ENCODE data around the gene AHI1. TPM values are rescaled to one million over a fixed set of nuclear protein-coding genes. Genes with fewer than 3 reads are reported as not detected.

The AHI1 gene
- total RNA-seq, 8 experiments from 2014 or later, result 22.1 to 345 (median 54.1) TPM

DNA sequence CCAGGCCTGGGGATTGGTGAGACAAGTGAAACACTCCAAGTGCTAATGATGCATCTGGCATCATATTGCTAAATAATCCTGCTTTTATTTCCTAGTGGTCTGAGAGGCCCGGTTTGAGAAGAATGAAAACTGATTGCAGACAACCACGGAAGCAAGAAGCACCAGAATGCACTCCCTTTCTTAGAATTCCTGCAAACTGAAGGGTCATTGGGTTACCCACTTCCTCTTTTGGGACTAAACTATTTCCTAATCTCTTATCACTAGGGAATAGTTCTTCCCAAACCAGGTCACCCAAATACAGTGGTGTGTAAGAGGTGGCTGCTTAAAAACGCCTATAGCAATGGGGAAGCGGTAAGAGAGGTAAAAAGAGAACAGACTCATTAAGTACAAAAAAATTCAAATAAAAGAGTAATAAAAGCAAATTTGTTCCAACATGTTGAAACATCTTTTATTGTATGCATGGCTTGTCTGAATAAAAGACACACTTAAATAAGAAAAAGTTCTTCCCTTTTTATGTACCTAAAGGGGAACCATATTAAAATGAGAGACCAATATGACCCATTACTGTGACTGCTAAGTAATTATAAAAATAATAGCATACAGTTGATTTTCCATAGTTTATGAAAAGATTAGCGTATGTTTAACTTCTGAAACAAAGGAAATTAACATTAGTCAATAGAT, 190.7 kb downstream of the AHI1 start:
- in situ Hi-C loops (cut with MboI; ENCODE audit: low pct_unique_long_range_greater_than_20kb in 2 of 9, low sequenced_read_pairs in 9 of 9, unreplicated experiment in 9 of 9), result no loop called here
- H3K27ac ChIP-seq, result no peak overlapping the region
- H3K4me1 ChIP-seq (replicated peaks in 1 of 2), result no peaks in the 10 kb centered on the region
- 80 to 100% (median 97%) methylated on average over 1 to 5 of the region's 5 CpGs for WGBS, 10 experiments
- H3K4me3 ChIP-seq, result no peak overlapping the region
- no peak for ATAC-seq (replicated peaks in 6 of 8)

DNA sequence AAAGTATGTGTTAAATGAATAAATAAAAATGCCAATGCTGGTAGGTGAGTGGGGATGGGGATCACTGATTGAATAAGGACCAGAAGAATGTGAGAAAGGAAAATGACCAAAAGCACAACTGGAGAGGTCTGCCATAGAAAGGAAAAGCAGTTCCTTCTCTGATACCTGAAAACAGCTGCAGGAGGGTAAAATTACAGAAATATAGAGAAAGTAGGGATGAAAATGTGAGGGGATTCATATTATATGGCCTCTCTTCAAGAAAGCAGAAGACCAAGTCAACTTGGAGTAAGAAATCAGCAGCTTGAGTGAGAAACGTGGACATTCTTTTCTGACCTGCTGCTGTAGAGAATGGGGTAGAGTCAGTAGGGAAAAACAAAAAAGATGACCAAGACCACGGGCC, 191.4 kb downstream of the AHI1 start:
- Histone ChIP-seq H3K27ac (no peak overlapping the region), H3K4me1 (replicated peaks in 1 of 2) (no peaks in the 10 kb centered on the region), H3K4me3 (no peak overlapping the region)
- no peak for ATAC-seq (replicated peaks in 6 of 8)
- in situ Hi-C loops (cut with MboI; ENCODE audit: low pct_unique_long_range_greater_than_20kb in 2 of 9, low sequenced_read_pairs in 9 of 9, unreplicated experiment in 9 of 9), result no loop called here
- WGBS, 10 experiments, result 64 to 100% (median 88%) methylated on average over 1 to 2 of the region's 2 CpGs; no CpG with 5 or more reads in 2 of the 10 experiments

DNA sequence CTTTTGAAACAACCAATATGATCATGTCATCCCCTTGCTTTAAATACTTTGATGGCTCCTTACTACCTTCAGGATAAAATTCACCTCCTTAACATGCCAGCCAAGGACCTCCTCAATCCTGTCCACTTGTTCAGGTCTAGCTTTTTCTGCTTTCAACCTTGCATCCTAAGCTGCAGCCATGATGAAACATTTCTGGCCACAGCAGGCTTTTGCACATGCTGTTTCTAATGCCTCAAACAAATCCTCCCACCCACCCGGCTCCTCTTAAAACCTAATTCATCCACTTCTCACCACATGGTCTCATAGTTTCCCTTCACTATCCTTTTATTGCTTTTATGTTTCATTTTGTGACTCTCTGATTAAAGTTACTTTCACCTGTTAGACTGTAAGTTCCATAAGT, 191.9 kb downstream of the AHI1 start:
- in situ Hi-C loops (cut with MboI; ENCODE audit: low pct_unique_long_range_greater_than_20kb in 2 of 9, low sequenced_read_pairs in 9 of 9, unreplicated experiment in 9 of 9), result no loop called here
- Histone ChIP-seq H3K4me3 (no peak overlapping the region), H3K27ac (no peak overlapping the region), H3K4me1 (replicated peaks in 1 of 2) (no peaks in the 10 kb centered on the region)
- WGBS, 10 experiments, result 86 to 100% (median 100%) methylated on average over 1 of the region's 1 CpG; no CpG with 5 or more reads in 4 of the 10 experiments
- no peak for ATAC-seq (replicated peaks in 6 of 8)

DNA sequence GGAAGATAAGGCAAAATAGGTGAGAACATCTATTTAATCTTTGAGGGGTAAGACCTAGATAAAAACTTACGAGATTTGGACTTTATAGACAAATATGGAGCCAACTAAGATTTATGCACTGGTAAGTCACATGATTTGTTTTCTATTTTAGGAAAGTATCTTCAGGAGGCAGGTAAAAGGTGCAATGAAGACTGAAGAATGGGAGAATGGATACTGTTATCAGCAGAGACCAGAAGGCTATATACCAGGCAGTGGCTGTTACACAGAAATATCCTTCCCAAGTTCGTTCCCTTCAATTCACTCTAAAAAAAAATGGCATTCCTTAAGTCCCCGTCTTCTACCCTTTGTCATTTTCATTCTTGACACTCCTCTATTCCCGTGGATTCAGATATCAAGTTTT, 192.7 kb downstream of the AHI1 start:
- in situ Hi-C loops (cut with MboI; ENCODE audit: low pct_unique_long_range_greater_than_20kb in 2 of 9, low sequenced_read_pairs in 9 of 9, unreplicated experiment in 9 of 9), result no loop called here
- H3K27ac ChIP-seq, result no peak overlapping the region
- no peak overlapping the region for H3K4me3 ChIP-seq
- H3K4me1 ChIP-seq (replicated peaks in 1 of 2), result no peaks in the 10 kb centered on the region
- ATAC-seq (replicated peaks in 6 of 8), result no peak
- 88 to 100% (median 97%) methylated on average over 1 to 4 of the region's 4 CpGs for WGBS, 10 experiments

DNA sequence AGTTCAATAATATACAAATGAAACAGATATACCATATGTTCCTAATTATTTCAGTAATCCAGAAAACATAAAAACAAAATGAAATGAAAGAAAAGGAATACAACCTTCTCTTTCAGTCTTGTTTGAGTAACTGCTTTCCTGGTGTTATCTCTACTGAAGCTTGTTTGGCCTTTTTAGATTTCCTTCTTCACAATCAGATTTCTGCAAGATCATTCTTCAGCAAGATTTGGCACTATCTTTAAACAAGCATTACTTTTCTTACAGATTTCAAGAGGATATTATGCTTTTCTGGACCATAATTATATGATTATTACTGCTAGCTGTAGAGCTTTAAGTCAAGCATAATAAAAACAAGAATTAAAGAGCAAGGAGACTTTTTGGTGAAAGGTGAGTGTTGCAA, 196.2 kb downstream of the AHI1 start:
- H3K4me1 ChIP-seq (replicated peaks in 1 of 2), result no peaks in the 10 kb centered on the region
- no peak overlapping the region for H3K27ac ChIP-seq
- in situ Hi-C loops (cut with MboI; ENCODE audit: low pct_unique_long_range_greater_than_20kb in 2 of 9, low sequenced_read_pairs in 9 of 9, unreplicated experiment in 9 of 9), result no loop called here
- ATAC-seq (replicated peaks in 6 of 8), result no peak
- H3K4me3 ChIP-seq, result no peak overlapping the region

DNA sequence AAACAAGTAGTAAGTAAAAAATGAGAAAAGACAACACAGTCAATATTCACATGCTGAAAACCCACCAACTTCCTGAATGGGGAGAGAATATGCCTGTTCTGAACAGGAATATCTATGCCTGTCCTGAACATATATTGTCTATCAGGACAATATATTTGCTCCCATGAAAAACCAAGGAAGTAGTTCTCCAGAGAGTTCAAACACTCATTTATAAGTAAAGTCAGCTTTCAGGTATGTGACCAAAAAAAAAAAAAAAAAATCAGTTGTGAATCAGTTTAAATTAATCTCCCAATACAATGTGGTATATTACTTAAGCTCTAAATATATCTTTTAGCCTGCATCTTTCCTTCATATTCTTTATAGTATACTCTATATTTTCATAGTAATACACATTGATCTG, 197.0 kb downstream of the AHI1 start:
- no peak overlapping the region for H3K27ac ChIP-seq
- ATAC-seq (replicated peaks in 6 of 8), result no peak

DNA sequence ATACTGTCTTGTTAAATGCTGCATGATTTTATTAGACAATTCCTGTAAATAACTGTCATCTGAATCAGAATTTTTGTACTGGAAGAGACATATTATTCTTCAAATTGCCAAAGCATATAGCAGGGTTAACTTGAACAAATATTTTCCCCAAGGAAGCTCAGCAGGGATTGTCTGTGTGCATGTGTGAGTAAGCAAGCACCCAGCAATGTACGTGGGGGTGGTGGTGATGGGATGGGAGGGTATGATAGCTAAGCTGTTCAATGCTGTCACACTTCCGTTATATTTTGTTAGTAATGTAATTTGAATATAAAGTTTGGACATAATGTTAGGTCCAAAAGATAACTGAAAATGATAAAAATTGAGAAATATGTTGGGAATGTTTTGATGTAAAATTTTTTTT, 198.3 kb downstream of the AHI1 start:
- no peak overlapping the region for H3K4me3 ChIP-seq
- 67 to 100% (median 100%) methylated on average over 1 to 2 of the region's 2 CpGs; no CpG with 5 or more reads in 1 of the 10 experiments for WGBS, 10 experiments
- in situ Hi-C loops (cut with MboI; ENCODE audit: low pct_unique_long_range_greater_than_20kb in 2 of 9, low sequenced_read_pairs in 9 of 9, unreplicated experiment in 9 of 9), result no loop called here
- H3K4me1 ChIP-seq (replicated peaks in 1 of 2), result no peaks in the 10 kb centered on the region
- H3K27ac ChIP-seq, result no peak overlapping the region
- ATAC-seq (replicated peaks in 6 of 8), result no peak

More for the DNA sequence above, 197.0 kb downstream of the AHI1 start:
- H3K4me1 ChIP-seq (replicated peaks in 1 of 2), result no peaks in the 10 kb centered on the region
- no peak overlapping the region for H3K4me3 ChIP-seq
- in situ Hi-C loops (cut with MboI; ENCODE audit: low pct_unique_long_range_greater_than_20kb in 2 of 9, low sequenced_read_pairs in 9 of 9, unreplicated experiment in 9 of 9), result no loop called here

DNA sequence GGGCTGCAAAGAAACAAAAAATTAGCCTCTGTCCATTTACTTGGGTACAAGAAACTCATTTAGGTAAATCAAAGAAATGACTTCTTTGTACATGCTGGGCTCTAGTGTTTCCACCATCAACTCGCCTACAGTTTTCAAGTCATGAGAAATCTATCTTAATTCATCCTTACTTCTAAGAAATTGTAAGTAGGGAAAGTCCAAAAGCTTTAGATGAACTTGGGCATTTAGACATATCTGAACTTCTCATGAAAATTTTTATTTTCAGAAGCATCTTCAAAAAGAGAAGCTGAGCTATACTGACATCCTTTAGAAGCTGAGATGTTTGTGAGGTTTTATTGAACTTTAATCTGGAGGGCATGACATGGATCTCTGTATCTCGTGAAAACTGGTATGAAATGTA, 199.1 kb downstream of the AHI1 start:
- Histone ChIP-seq H3K27ac (no peak overlapping the region), H3K4me3 (no peak overlapping the region), H3K4me1 (replicated peaks in 1 of 2) (no peaks in the 10 kb centered on the region)
- no peak for ATAC-seq (replicated peaks in 6 of 8)
- WGBS, 10 experiments, result 67 to 100% (median 94%) methylated on average over 1 to 2 of the region's 2 CpGs; no CpG with 5 or more reads in 1 of the 10 experiments
- in situ Hi-C loops (cut with MboI; ENCODE audit: low pct_unique_long_range_greater_than_20kb in 2 of 9, low sequenced_read_pairs in 9 of 9, unreplicated experiment in 9 of 9), result no loop called here

DNA sequence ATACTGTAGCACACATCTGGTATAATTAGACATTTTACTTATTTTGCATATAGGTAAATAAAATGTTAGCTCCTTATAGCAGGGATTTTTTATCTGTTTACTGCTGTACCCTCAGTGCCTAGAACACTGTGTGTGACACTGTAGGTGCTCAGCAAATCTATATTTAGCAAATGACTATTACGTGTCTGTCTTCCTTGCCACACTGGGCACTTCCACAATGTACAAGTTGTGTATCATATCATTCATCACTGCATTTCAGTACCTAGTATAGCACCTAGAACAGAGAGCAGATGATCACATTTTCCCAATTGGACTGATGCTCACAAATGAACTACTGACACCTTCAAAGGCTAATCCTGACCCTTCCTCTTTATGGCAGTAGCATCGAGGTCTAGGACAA, 200.8 kb downstream of the AHI1 start:
- Histone ChIP-seq H3K27ac (no peak overlapping the region), H3K4me1 (replicated peaks in 1 of 2) (no peaks in the 10 kb centered on the region), H3K4me3 (no peak overlapping the region)
- 74 to 100% (median 100%) methylated on average over 1 to 2 of the region's 2 CpGs; no CpG with 5 or more reads in 1 of the 10 experiments for WGBS, 10 experiments
- ATAC-seq (replicated peaks in 6 of 8), result no peak
- in situ Hi-C loops (cut with MboI; ENCODE audit: low pct_unique_long_range_greater_than_20kb in 2 of 9, low sequenced_read_pairs in 9 of 9, unreplicated experiment in 9 of 9), result no loop called here

DNA sequence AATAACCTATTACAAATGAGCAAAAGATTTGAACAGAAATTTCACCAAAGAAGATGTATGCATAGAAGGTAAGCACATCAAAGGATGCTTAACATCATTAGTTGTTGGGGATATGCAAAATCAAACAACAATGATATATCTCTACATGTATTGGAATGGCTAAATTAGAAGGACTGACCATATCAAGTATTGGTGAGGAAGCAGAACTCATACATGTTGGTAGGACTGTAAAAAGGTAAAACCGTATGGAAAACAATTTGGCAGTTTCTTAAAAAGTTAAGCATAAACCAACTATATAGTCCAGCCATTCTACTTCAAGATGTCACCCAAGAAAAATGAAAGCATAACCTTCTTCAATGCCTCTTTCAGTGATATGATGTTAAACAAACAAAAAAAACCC, 202.5 kb downstream of the AHI1 start:
- H3K27ac ChIP-seq, result no peak overlapping the region
- in situ Hi-C loops (cut with MboI; ENCODE audit: low pct_unique_long_range_greater_than_20kb in 2 of 9, low sequenced_read_pairs in 9 of 9, unreplicated experiment in 9 of 9), result no loop called here
- ATAC-seq (replicated peaks in 6 of 8), result no peak
- no peaks in the 10 kb centered on the region for H3K4me1 ChIP-seq (replicated peaks in 1 of 2)
- no peak overlapping the region for H3K4me3 ChIP-seq
- 71 to 100% (median 92%) methylated on average over 1 of the region's 1 CpG; no CpG with 5 or more reads in 1 of the 10 experiments for WGBS, 10 experiments

DNA sequence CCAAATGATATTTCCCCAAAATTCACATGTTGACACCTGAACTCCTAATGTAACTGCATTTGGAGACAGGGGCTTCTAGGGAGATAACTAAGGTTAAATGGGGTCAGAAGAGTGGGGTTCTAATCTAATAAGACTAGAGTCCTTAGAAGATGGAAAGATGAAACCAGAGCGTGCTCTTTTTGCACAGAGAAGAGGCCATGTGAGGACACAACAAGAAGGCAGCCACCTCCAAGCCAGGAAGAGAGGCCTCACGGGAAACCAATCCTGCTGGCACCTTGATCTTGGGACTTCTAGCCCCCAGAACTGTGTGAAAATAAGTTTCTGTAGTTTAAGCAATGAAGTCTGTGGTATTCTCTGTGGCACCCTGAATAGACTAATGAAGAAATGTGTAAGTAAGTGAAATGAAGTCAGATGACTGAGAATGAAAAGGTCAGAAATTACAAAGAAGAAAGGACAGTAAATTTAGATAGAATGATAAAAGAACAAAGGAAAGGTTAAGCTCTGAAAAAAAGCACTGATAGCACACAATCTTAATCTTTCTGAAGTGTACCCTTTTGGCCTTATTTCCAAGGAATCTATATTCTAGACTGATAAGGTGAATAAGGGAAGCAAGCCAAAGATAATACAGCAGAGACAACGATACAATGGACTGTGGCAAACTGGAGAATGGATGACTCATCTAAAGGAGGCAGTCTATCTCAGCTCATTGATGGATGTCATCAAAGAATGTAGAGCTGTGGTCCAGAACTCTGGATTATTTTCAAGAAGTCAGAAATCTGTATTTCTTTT, 206.1 kb downstream of the AHI1 start:
- in situ Hi-C loops (cut with MboI; ENCODE audit: low pct_unique_long_range_greater_than_20kb in 2 of 9, low sequenced_read_pairs in 9 of 9, unreplicated experiment in 9 of 9), result no loop called here
- H3K4me3 ChIP-seq, result no peak overlapping the region
- ATAC-seq (replicated peaks in 6 of 8), result no peak
- 43 to 100% (median 89%) methylated on average over 1 to 3 of the region's 3 CpGs for WGBS, 10 experiments
- no peak overlapping the region for H3K27ac ChIP-seq
- no peaks in the 10 kb centered on the region for H3K4me1 ChIP-seq (replicated peaks in 1 of 2)

DNA sequence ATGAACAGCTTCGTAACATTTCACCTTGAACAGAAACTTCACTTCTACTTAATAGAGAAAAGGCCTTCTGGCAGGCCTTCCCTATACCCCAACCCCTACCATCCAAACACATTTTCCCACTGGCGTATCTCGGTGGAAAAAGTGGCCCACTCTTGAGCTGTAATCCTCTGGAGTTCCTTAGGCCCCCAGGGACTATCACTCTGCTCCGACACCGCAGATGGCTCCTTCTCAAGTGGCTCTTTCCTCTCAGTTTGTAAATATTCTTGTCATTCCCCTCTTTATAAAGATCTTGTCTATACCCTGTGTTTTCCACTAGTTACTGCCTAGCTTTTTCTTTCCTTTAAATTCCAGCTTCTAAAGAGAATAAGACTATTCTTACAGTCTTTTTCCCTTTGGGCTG, 207.7 kb downstream of the AHI1 start:
- 90 to 100% (median 95%) methylated on average over 1 to 5 of the region's 5 CpGs for WGBS, 10 experiments
- in situ Hi-C loops (cut with MboI; ENCODE audit: low pct_unique_long_range_greater_than_20kb in 2 of 9, low sequenced_read_pairs in 9 of 9, unreplicated experiment in 9 of 9), result no loop called here

DNA sequence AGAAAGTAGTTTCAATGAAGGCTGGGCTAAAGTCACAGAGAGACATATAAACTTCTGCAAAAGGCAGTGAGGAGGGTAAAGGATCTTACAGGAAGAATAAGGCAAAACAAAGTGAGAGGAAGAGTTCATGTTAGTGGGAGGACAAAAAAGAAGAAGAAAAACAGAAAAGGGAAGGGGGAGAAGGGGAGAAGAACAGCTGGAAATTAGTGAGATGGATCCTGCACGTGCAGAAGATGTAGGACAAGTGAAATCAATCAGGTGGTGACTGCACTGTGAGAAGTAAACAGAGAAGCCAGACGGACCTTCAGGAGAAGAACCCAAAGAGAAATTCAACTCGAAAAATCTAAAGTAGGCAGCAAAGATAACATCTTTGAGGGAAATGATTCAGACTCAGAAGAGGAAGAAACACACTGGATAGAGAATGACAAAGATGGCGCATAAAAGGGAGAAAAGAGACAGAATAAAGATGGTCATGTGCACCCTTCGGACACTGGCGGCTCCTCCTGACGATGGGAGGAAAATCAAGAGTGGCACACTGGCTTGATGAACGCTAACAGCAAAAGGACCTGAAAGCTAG, 210.5 kb downstream of the AHI1 start:
- Histone ChIP-seq H3K27ac (no peak overlapping the region), H3K4me1 (replicated peaks in 1 of 2) (no peaks in the 10 kb centered on the region), H3K4me3 (no peak overlapping the region)
- no peak for ATAC-seq (replicated peaks in 6 of 8)
- WGBS, 10 experiments, result 83 to 96% (median 90%) methylated on average over 5 to 8 of the region's 8 CpGs
- in situ Hi-C loops (cut with MboI; ENCODE audit: low pct_unique_long_range_greater_than_20kb in 2 of 9, low sequenced_read_pairs in 9 of 9, unreplicated experiment in 9 of 9), result no loop called here

More for the DNA sequence above, 207.7 kb downstream of the AHI1 start:
- no peak overlapping the region for H3K27ac ChIP-seq
- ATAC-seq (replicated peaks in 6 of 8), result no peak
- H3K4me3 ChIP-seq, result no peak overlapping the region
- no peaks in the 10 kb centered on the region for H3K4me1 ChIP-seq (replicated peaks in 1 of 2)
